ENCODE measurements around the gene LTO1.

- no peak for TF ChIP-seq ATF6 (CRISPR knock-in tag; conservative IDR thresholded peaks at IDR 0.05)
- TF ChIP-seq ZNF44 (CRISPR knock-in tag; IDR thresholded peaks at IDR 0.05): no peak
- TF ChIP-seq PTBP1 (IDR thresholded peaks at IDR 0.05; ENCODE audit: low read depth, low read length, poor library complexity, severe bottlenecking): no peak
- TF ChIP-seq FOXA1 (IDR thresholded peaks at IDR 0.05): no peak
- TF ChIP-seq FOXA1 (CRISPR knock-in tag; IDR thresholded peaks at IDR 0.05): no peak
- no peak for TF ChIP-seq U2AF1 (optimal IDR thresholded peaks at IDR 0.05; ENCODE audit: low read depth, low read length)
- TF ChIP-seq RFX5 (IDR thresholded peaks at IDR 0.05; ENCODE audit: low read depth, low read length): no peak
- no peak for TF ChIP-seq EED (CRISPR knock-in tag; IDR thresholded peaks at IDR 0.05)
- TF ChIP-seq MAX (IDR thresholded peaks at IDR 0.05): no peak
These were observed 31.5 kb downstream of the LTO1 start for GRCh38 chr11:69643646-69644045.

Data from HepG2 (cell line).